Ishikawa (cell line): ENCODE measurements around the gene TRIM14.
A peak's percentile ranks its signal among the peaks of the same experiment; 100 is the strongest.

Source experiments
- CEBPB ChIP-seq: IDR thresholded peaks from 2 replicates; pipeline ENCODE4 v1.6.1; 2012
- CREB1 ChIP-seq: IDR thresholded peaks from 2 replicates; pipeline ENCODE4 v1.6.1; 2012; ENCODE audit warnings: low read depth
- EGR1 ChIP-seq: IDR thresholded peaks from 2 replicates; pipeline ENCODE4 v1.6.1; 2012
- EP300 ChIP-seq: IDR thresholded peaks from 2 replicates; pipeline ENCODE4 v1.6.1; 2012; ENCODE audit warnings: borderline replicate concordance
- FOXM1 ChIP-seq: IDR thresholded peaks from 2 replicates; pipeline ENCODE4 v1.6.1; 2012; ENCODE audit warnings: low read depth, borderline replicate concordance
- NFIC ChIP-seq: IDR thresholded peaks from 2 replicates; pipeline ENCODE4 v1.6.1; 2012
- RAD21 ChIP-seq: IDR thresholded peaks from 2 replicates; pipeline ENCODE4 v1.6.1; 2012; ENCODE audit warnings: low read depth
- TAF1 ChIP-seq: IDR thresholded peaks from 2 replicates; pipeline ENCODE4 v1.6.1; 2012; ENCODE audit warnings: low read depth, mild to moderate bottlenecking
- TCF12 ChIP-seq: IDR thresholded peaks from 2 replicates; pipeline ENCODE4 v1.6.1; 2012; ENCODE audit warnings: low read depth
- TEAD4 ChIP-seq: IDR thresholded peaks from 2 replicates; pipeline ENCODE4 v1.6.1; 2012
- USF1 ChIP-seq: IDR thresholded peaks from 2 replicates; pipeline ENCODE4 v1.6.1; 2012
- YY1 ChIP-seq: IDR thresholded peaks from 2 replicates; pipeline ENCODE4 v1.6.1; 2012; ENCODE audit warnings: low read depth
- ZBTB7A ChIP-seq: IDR thresholded peaks from 2 replicates; pipeline ENCODE4 v1.6.1; 2012; ENCODE audit warnings: low read depth
- TF ChIP-seq, protein P1 (sequence below): IDR thresholded peaks from 2 replicates; pipeline ENCODE4 v1.6.1; 2012
- TF ChIP-seq, protein P2 (sequence below): IDR thresholded peaks from 2 replicates; pipeline ENCODE4 v1.6.1; 2012; ENCODE audit warnings: low read depth, mild to moderate bottlenecking

Gene TRIM14

DNA sequence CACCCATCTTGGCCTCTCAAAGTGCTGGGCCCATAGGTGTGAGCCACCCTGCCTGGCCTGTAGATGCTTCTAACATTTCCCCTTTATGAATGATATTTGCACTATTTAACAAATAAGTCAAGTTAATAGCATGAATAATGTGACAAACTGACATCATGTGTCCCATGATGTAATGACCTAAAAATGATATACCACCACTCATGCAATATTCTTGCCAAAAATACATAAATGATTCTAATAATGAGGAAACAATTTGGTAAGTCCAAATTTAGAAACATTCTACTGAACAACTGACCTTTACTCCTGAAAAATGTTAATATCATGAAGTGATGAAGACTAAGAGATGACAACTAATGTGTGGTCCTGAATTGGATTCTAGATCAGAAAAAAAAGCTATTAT, 33.5 kb upstream of the TRIM14 start:
- TF ChIP-seq FOXM1 (no peak), EGR1 (no peak), YY1 (no peak), EP300 (no peak), NFIC (no peak)
- TF ChIP-seq, protein P1, sequence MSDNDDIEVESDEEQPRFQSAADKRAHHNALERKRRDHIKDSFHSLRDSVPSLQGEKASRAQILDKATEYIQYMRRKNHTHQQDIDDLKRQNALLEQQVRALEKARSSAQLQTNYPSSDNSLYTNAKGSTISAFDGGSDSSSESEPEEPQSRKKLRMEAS: no peak

DNA sequence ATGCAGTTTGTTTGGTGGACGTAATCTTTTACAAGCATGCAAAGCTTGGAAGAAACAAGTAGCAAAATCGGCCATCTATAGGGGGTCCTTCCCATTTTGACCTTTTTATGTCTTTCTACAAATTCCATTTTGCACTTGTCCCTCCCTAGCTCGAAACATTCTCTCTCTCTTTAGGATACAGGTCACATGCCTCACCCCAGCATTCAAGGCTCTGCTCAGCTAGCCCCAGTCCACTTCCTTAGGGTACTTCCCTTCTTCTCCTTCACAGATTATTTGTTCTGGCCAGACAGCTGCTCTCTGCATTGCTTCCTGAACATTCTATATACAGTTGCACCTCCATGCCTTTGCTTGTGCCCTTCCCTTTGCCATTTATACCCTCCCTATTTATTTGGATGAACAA, 31.7 kb upstream of the TRIM14 start:
- TF ChIP-seq TAF1 (no peak), RAD21 (no peak), FOXM1 (no peak), EP300 (no peak), NFIC (no peak), CEBPB (no peak), YY1 (no peak), CREB1 (no peak), ZBTB7A (no peak)
- TF ChIP-seq, protein P1: no peak

DNA sequence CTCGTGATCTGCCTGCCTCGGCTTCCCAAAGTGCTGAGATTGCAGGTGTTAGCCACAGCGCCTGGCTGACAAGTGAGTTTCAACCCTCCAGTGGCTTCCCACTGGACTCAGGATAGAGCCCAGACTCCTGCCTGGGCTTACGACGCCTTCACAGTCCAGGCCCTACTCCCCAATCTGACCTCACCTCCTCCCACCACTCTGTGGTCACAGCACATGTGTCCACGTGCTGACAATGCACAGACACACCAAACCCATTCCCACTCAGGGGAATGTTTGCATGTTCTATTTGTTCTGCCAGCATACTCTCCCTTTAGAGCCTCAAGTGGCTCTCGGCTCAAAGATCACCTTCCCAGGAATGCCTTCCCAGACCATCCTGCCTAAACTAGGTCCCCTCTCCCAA, 31.1 kb upstream of the TRIM14 start:
- TF ChIP-seq EGR1 (no peak), FOXM1 (no peak), RAD21 (no peak), CREB1 (no peak)

- no peak for TF ChIP-seq YY1
- TF ChIP-seq EP300: no peak
- no peak for TF ChIP-seq FOXM1
- TF ChIP-seq USF1: no peak
- TF ChIP-seq, protein P2, sequence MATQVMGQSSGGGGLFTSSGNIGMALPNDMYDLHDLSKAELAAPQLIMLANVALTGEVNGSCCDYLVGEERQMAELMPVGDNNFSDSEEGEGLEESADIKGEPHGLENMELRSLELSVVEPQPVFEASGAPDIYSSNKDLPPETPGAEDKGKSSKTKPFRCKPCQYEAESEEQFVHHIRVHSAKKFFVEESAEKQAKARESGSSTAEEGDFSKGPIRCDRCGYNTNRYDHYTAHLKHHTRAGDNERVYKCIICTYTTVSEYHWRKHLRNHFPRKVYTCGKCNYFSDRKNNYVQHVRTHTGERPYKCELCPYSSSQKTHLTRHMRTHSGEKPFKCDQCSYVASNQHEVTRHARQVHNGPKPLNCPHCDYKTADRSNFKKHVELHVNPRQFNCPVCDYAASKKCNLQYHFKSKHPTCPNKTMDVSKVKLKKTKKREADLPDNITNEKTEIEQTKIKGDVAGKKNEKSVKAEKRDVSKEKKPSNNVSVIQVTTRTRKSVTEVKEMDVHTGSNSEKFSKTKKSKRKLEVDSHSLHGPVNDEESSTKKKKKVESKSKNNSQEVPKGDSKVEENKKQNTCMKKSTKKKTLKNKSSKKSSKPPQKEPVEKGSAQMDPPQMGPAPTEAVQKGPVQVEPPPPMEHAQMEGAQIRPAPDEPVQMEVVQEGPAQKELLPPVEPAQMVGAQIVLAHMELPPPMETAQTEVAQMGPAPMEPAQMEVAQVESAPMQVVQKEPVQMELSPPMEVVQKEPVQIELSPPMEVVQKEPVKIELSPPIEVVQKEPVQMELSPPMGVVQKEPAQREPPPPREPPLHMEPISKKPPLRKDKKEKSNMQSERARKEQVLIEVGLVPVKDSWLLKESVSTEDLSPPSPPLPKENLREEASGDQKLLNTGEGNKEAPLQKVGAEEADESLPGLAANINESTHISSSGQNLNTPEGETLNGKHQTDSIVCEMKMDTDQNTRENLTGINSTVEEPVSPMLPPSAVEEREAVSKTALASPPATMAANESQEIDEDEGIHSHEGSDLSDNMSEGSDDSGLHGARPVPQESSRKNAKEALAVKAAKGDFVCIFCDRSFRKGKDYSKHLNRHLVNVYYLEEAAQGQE: no peak
- no peak for TF ChIP-seq TAF1
- no peak for TF ChIP-seq ZBTB7A
- TF ChIP-seq CEBPB: no peak
- no peak for TF ChIP-seq EGR1
- TF ChIP-seq RAD21: no peak
- TF ChIP-seq CREB1: no peak
Measured at GRCh38 chr9:98149422-98149821, 30.4 kb upstream of the TRIM14 start.

DNA sequence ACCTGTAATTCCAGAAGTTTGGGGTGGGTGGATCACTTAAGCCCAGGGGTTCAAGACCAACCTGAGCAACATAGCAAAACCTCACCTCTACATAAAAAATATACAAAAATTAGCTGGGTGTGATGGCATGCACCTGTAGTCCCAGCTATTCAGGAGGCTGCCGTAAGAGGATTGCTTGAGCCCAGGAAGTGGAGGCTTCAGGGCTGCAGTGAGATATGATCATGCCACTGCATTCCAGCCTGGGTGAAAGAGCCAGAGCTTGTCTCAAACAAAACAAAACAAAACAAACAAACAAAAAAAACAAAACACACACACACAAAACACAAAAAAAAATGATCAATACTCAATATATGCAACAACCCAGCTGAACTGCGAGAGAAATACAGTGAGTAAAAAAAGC, 29.5 kb upstream of the TRIM14 start:
- no peak for TF ChIP-seq EP300
- no peak for TF ChIP-seq RAD21
- TF ChIP-seq TEAD4: no peak
- TF ChIP-seq CREB1: no peak
- TF ChIP-seq USF1: no peak
- TF ChIP-seq FOXM1: no peak

- TF ChIP-seq YY1: no peak
- TF ChIP-seq TEAD4: no peak
- TF ChIP-seq EGR1: no peak
Measured at GRCh38 chr9:98147582-98147981, 28.6 kb upstream of the TRIM14 start.

DNA sequence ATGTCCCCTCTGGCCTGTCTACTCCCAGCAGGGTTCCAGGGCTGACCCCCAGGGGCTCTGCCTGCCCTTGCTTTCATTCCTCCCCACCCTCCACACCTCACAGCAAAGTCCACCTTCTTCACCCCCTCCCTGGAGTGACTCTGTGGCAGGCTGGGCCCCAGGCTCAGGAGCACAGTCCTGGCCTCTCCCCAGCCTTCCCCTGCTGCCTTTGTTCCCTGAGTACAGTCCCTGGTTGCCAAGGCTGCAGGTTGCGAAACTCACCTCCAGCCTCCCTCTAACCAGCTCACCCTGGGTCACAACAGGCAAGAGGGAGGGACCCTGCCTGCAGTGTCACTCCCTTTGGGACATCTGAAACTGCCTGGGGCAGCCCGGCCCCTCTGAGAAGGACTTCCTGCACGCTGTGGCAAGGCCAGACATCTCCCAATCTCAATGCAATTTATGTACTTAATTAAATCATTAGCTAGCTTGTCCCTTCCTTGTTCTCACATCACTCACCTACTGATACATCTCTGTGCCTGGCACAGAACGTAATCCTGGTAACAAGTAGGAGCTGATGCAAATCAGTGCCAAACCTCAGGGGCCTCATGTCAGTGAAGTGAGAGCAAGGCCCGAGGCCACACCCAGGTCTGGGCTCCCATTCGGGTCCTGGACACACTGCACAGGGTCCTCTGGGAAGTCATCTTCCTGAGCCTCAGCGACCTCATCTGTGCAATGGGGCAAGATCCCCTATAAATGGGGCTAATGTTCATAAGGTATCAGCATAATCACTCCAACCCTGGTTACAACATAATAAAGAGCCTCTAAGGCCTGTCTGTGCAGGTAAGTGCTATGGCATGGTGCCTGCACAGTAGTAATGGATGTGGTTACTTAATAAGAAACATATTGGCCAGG, 27.3 kb upstream of the TRIM14 start:
- TF ChIP-seq CEBPB (peak; percentile 99), EGR1 (no peak)

DNA sequence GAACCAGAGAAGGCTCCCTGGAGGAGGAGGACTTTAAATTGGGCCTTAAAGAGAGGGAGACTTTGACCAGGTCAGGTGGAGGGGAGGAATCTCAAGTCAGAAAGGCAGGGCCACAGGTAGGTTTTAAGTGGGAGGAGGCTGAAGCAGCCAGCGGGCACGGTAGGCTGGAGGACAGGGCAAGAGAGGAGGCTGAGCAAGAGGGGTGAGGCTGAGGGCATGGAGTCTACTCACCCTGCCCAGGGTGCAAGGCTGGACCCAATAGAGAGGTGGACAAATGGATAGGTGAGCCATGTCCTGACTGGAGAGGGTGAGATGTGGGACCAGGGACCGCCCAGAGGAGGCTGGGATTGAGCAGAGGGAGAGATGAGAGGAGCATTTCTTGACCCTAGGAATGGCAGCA, 25.6 kb upstream of the TRIM14 start:
- TF ChIP-seq ZBTB7A (no peak), CREB1 (no peak)

DNA sequence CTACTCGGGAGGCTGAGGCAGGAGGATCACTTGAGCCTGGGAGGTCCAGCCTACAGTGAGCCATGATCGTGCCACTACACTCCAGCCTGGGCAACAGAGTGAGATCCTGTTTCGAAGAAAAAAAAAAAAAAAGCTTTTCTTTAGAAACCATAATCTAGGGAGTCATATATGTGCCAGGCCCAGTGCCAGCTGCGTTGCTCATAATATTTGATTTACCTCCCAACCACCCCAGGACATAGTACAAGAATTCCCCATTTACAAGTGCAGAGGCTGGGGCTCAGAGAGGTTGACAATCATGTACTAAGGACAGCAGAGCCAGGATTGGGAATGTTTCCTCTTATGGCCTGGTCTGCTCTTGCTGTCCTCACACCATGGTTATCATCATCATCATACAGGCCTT, 25.1 kb upstream of the TRIM14 start:
- no peak for TF ChIP-seq CREB1
- TF ChIP-seq, protein P1: no peak
- no peak for TF ChIP-seq USF1
- TF ChIP-seq NFIC: no peak
- TF ChIP-seq TAF1: no peak
- no peak for TF ChIP-seq TCF12
- no peak for TF ChIP-seq EP300
- no peak for TF ChIP-seq CEBPB
